ENCODE data around the gene PEAK1.
"Not testable (repeated sequence)": the region's sequence is repeated elsewhere in the genome, so short reads cannot be mapped to it uniquely, and the experiment has no call there.

Gene PEAK1

DNA sequence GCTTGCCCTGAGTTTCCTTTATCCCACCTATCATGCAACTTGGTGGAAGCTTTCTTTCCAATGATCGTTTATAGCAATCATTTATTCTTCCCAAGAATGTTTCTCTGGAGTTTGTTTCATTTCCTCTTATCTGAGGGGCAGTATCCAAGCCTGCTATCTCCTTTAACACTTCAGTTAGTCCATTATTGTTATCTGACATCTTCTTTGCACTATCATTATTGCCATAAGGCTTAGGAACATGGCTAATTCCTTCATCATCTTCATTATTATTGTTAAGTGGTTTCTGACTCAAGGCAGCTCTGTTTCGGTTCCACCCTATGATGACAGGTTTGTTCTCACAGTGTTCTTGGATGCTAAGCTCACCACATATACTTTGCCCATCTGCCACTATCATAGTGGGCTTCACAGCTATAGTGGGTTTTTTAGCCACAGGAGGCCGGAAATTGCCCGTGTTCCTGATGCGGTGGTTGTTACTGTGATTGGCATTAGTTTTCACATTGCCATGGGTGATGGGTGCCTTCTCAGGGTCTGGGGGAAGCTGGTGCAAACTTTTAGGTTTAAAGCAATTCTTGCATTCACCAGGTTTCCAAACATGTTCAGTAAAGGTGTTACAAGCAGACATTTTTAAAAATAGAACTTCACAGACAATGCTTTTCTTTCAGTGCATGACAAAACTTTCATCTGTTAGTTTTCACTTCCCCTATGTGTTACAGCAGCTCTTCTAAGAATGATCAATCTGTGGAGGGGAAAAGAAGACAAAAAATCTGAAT, 238.4 kb downstream of the PEAK1 start:
- no peak for DNase-seq (ENCODE audit: low read depth, low spot score)

DNA sequence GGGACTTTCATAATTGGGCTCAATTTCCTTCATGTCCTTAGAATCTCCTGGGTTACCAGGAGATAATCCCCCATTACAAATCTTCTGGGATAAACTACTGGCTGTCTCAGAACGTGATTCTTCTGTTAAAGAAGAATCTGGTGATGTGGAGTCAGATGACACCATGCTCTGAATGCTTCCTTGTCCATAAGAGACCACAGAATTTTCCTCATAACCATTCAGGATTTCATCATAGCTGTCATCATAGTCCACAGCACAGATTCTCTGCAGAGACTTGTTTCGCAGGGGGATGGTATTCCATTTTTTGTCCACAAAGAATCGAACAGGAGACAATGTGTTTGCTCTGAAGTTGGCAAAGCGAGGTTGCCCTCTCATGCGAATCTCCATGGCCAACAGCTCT, 239.1 kb downstream of the PEAK1 start:
- DNase-seq (ENCODE audit: low read depth, low spot score), result no peak

DNA sequence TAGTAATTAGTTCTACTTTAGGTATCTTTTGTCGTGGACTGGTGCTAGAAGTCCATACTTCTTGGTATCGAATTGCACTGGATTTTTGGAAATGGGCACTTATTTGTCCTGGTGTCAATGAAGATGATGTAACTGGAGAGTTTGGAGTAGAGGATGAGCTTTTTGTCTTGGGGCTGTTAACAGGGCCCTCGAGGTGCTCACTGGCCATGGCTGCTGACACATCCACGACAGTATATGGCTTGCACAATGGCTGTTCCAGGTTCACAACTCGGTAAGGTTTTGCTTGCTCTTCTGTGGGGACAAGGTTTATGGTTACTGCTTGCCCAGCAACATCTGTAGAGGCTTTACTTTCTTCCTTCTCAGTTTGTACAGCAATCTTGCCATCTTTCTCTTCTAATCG, 239.6 kb downstream of the PEAK1 start:
- DNase-seq (ENCODE audit: low read depth, low spot score), result no peak

DNA sequence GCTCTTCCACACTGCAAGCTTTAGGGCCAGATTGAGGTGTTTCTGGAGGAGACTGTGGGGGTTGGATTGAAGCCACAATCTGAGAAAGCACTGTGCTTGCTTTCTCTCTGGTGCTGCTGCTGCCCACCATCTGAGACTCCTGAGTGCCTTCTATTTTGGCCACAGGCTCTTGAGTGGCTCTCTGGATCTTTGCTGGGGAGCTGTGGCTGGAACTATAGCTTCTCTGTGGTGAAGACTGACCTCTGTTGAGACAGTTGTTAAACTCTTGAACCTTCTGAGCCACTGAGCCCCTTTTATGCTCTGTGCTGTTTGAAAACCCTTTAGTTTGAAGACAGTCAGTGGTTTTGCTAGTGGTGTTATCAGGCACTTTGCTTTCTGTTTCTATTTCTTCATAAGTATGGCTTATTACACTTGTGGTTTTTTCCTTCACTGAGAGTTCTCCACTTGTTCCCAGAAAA, 240.3 kb downstream of the PEAK1 start:
- no peak for DNase-seq (ENCODE audit: low read depth, low spot score)

DNA sequence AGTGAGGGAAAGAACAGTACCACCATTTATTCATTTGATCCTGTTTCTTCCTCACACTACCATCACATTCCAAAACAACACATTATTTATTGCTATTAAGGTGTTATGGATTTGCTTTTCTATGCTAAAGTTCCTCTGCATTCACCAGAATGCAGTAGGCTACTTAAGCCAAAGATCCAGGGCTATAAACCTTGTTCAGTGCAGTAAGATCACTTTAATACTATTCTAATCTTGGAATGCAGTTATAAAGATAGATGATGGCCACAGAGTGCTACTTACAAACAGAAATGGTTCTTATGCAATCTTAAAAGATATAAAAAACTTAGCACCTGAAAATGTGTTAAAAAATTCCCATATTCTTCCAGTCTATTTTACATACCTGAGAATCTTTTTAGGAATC, 241.5 kb downstream of the PEAK1 start:
- DNase-seq (ENCODE audit: low read depth, low spot score), result no peak

DNA sequence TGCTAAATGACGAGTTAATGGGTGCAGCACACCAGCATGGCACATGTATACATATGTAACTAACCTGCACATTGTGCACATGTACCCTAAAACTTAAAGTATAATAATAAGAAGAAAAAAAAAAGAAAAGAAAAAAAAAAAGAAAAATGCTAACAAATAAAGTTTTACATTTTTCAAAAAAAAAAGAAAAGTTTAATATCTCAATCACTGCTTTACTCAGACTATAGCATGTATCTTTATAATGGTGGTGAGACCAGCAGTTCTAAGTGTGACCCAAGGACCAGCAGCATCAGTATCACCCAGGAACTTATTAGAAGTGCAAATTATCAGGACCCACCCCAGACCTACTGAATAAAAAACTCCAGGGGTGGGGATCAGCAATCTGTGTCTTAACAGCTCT, 243.8 kb downstream of the PEAK1 start:
- not testable (repeated sequence) for DNase-seq (ENCODE audit: low read depth, low spot score)

DNA sequence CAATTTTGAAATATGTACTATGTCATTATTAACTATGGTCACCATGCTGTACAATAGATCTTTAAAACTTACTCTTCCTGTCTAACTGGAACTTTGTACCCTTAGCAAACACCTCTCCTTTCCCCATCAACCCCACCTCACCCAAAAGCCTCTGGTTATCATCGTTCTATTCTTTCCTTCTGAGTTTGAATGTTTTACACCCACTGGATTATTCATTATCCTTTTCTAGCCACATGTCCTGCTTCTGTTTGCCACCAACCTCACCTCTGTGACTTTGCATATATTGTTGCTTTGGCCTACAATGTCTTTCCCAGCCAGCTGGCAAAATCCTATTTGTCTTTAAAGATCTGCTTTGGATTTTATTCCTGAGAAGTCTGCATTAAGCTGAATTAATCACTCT, 246.4 kb downstream of the PEAK1 start:
- DNase-seq (ENCODE audit: low read depth, low spot score), result no peak

DNA sequence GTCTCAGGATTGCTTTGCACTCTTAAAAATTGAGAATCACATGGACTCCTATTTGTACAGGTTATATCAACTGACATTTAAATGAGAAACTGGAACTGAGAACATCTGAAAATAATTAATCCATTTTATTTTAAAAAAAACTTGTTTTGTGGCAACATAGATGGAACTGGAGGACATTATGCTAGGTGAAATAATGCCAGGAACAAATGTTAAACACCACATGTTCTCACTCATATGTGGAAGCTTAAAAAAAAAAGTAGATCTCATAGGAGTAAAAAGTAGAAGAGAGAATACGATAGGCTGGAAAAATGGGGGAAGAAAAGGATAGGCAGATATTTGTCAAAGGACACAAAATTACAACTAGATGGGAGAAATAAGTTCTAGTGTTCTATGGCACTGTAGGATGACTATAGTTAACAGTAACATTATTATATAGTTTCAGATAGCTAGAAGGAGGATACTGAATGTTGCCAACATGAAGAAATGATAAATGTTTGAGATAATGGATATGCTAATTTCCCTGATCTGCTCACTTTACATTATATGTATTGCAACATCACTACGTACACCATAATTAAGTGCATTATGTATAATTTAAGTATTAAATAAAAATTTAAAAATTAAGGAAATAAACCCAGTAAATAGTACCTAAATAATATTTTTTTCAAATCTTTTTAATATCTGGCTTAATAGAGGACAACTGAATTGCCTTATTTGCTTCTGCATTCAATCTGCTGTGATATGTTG, 248.5 kb downstream of the PEAK1 start:
- no peak for DNase-seq (ENCODE audit: low read depth, low spot score)

DNA sequence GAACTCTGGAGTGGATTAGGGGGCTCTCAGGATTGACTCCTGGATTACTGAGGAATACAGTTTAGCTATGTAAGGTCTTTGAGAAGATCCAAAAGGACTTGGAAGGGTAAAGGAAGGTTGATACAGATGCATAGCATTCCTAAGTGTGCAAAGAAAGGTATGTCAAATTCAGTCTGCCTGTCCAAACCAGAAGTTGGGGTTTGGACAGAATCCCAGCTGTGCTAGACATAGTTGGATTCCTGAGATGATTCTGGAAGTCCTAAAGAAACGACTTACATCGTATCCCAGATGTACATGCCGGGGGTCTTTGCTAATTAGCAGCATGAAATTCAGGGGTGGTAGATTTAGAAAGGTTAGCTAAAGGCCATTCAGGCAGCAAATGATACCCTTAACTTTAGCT, 251.3 kb downstream of the PEAK1 start:
- no peak for DNase-seq (ENCODE audit: low read depth, low spot score)

DNA sequence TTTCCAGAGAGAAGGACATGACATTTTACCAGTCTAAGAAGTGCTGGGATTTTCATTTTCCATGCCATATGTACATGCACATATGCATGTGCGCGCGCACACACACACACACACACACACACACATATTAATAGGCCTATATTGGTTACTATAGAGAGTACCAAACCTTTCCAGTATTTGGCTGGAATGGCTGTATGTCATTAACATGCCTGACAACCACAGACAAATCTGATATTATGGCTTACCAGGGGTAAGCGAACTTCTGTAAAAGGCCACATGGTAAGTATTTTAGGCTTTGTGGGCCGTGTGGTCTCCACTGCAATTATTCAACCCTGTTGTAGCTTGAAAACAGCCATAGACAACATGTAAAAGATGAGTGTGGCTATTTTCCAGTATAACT, 251.8 kb downstream of the PEAK1 start:
- no peak for DNase-seq (ENCODE audit: low read depth, low spot score)

DNA sequence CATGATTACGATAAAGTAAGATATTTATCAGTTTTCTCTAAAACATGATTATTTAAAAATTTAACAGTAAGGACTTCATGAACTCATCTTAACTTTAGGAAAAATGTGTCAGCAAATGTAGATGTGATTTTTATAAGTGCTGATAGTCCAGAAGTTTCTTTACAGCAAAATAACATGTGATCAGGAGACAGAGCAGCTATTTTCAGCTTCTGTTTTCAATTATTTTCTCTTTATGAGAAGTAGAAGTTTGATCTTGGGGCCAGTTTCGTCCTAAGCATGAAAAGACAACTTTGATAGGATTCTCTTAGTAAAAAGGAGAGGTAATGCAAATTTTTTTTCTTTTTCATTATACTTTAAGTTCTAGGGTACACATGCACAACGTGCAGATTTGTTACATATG, 252.5 kb downstream of the PEAK1 start:
- DNase-seq (ENCODE audit: low read depth, low spot score), result no peak

DNA sequence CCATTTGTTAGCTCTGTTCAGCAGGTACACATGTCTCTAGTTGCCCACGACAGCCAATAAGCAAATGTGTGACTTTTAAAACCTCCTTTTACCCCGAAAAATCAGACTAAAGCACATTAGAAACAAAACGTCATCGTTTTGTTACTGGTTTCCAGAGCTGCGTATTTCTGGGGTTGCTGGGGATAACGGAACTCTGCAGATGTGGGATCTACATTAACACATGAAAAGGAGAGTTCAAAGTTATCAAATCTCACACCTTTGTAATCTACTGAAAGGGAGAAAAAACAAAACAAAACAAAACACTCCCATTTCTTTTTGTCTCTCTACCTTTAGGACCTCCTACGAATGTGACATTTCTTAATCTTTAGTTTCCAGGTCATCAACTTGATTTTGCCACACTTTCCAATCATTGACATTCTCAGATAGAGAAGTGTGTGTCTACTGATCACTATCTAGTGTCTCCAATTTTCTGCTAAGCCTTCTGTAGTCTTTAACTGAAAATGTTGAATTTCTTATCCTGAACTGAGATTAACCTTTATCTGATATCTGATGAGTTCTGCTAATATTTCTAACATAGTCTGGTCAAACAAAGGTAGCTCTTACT, 256.0 kb downstream of the PEAK1 start:
- no peak for DNase-seq (ENCODE audit: low read depth, low spot score)

DNA sequence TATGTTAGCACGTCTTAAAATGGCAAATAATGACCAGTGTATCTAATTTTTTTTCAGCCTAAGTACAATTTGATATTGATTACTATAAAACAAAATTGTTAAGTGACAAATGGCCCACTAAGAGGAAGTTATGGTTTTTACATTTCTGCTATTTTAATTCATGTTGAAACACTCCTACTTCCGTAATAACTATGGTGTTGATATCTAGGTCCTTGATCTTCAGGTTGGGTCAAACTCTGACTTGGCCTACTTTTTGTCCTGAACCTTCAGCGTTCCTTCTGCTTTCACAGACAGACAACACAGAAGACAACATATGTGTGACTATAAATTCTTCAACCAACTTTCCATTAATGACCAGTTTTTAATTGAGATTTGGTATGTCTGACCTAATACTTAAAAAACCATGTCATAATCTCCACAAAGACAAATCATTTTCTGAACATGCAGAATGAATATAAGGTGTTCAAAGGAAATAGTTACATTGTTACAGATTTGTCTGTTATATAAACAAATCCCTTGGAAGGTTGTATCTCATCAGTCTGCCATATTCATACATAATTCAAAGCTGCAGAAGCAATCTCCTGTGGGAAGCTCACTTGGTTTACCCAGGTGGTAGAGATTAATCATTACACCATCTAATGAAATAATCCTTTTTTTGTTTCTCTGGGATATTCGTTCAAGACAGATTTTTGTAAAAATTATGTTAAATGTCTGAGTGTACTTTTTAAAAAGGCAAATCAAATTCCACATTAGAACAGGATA, 256.9 kb downstream of the PEAK1 start:
- DNase-seq (ENCODE audit: low read depth, low spot score), result no peak

DNA sequence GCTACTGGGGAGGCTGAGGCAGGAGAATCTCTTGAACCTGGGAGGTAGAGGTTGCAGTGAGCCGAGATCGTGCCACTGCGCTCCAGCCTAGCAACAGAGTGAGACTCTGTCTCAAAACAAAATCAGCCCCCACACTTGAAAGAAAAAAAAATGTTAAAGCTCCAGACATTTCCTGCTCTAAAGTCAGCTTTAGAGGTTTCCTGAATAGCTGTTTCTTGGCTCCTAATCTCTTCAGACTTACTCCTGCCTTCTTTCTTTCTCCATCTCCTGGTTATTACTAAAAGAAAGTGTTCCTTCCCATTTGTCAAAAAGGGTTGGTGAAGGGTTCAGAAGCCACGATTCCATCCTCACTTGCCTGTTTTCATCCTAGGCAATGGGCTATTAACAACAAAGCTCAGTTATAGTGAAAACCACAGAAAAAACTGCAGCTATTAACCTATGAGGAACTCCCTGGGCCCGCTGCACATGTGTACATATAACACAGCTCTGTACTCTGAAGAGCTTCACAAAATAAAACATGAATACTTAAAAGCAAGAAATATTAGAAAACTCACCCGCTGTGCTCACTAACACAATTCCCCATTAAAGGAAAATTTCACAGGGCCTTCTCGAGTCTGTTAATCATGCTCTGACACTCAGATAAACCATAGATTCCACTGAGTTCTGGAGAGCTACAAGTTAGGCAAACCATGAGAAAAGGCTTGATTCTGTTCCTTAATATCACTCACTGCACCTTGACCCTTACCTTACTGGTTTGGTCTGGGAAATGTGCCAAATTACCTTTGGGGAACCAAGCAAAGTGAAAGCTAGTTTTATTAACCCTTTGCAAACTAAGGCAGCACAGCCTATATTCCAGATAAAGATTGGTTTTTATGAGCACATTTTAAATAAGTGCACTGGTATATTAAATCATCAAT, 259.1 kb downstream of the PEAK1 start:
- no peak for DNase-seq (ENCODE audit: low read depth, low spot score)

DNA sequence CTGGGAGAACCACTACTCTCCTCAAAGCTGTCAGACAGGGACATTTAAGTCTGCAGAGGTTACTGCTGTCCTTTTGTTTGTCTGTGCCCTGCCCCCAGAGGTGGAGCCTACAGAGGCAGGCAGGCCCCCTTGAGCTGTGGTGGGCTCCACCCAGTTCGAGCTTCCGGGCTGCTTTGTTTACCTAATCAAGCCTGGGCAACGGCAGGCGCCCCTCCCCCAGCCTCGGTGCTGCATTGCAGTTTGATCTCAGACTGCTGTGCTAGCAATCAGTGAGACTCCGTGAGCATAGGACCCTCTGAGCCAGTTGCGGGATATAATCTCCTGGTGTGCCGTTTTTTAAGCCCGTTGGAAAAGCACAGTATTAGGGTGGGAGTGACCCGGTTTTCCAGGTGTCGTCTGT, 263.9 kb downstream of the PEAK1 start:
- DNase-seq (ENCODE audit: low read depth, low spot score), result peak; percentile 70

DNA sequence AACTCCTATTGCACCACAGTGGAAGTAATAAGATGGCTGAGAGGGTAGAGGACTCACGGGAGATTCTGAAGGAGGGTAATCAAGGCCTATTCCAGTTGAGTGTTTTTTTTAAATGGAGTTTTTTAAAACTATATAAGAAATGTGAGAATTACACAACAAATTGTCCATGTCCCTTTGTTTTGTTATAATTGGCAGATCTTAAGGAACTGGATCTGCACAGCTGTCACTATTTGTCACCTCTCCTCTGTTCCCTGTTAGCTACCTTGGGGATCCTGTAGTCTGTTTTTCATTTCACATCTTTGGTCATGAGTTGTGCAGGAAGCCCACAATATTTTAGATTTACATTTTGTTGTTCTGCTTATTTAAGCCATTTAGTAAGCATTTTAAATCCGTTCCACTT, 271.7 kb downstream of the PEAK1 start:
- no peak for DNase-seq (ENCODE audit: low read depth, low spot score)

DNA sequence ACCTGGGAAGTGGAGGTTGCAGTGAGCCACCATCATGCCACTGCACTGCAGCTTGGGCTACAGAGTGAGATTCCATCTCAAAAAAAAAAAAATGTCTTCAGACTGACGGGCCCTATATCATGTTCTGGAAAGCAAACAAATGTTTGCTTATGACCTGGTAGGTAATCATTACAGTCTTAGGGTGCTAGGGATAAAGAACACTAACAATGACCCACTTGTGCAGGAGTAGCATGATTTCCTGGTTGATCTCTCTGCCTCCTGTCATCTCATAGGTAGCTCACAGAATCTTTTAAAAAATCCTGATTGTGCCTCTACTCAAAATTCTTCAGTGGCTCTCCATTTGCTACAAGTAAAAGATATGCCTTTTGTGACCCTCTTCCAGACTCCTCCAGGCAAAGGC, 274.5 kb downstream of the PEAK1 start:
- no peak for DNase-seq (ENCODE audit: low read depth, low spot score)

DNA sequence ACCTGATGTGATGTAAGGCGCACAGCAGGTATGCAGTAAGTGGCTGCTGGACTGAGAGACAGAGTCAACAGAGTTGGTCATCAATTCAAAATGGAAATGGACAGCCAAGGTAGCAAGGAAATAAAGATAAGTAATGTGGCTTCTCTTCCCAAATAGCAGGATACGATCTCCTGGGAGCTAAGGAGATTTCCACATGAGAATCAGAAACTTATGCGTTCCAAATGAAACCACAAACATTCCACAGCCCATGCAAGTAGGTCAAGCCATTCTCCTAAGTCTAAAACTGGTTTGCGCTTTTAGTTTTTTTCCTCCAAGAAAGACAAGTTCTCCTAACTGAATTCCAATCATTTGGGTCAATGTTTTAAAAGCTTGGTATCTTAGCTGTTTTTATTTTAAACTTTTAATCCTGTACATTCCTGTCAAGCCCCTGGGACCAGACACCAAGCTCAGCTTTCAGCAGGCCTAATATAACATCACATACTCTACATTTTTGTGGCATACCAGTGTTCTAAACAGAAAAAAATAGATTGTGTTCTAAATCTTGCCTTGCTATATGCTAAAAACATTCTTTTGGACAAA, 275.3 kb downstream of the PEAK1 start:
- peak; percentile 17 for DNase-seq (ENCODE audit: low read depth, low spot score)

DNA sequence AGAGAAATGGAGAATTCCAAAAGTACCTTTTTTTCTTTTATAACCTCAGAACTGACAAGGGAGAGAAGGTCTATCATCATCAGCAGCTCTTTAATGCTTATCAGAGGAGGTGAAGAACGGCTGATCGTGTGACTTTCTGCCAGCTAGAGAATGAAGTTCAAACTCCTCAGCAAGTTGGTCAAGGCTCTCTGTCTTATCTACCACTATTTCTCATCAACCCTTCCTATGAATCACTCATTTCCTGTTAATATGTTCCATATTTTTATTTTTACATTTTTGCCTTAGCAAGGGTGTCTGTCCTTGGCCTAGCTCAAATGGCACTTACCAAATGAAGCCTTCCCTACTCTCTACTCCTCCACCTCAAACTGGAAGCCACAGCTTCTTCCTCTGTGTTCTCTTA, 275.9 kb downstream of the PEAK1 start:
- no peak for DNase-seq (ENCODE audit: low read depth, low spot score)

DNA sequence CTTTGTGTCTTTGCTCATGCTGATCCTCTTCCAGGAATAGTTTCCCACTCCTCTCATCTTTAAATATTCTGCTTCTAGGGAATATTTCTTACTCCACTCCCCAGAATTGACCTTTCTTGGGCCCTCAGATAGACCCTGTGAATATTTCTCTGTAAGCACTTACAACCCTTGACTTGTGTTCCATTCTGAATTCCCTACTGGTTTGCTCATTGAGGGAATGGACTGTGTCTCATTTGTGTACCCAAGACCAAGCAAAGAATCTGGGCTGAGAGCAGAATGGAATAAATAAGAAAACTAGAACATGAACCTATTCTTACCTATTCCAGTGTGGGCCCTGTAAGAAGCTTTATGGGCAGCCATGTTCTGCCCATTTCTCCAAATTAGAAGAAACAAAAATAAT, 276.3 kb downstream of the PEAK1 start:
- no peak for DNase-seq (ENCODE audit: low read depth, low spot score)

DNA sequence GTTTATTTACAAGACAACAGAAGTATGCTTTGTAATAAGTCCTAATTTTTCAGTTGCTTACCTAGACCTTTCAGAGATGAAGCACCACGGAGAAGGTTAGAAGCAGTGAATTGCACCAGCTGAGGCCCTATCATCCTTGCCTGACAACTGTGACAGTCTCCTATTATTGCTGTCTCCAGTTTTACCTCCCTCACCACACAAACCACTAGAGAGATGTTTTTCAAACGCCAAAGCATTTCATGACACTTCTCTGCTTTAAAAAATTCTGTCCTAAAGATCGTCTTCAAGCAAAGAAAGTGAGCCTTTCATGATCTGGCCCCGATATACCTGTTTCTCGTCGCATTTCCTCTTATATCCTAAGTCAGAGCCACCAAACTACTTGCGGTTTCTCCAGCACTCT, 276.7 kb downstream of the PEAK1 start:
- no peak for DNase-seq (ENCODE audit: low read depth, low spot score)

Data from ELF-1 (cell line).